NCI-H2029 treated with DMSO at 0.1 percent for 48 hours (cell line): ENCODE data around the gene METTL16.
"Not testable (repeated sequence)": the region's sequence is repeated elsewhere in the genome, so short reads cannot be mapped to it uniquely, and the experiment has no call there.

Experiments
- DNase-seq: peaks from one replicate; lab custom pipeline; 2025; lab: John Stamatoyannopoulos, UW

Gene METTL16

DNA sequence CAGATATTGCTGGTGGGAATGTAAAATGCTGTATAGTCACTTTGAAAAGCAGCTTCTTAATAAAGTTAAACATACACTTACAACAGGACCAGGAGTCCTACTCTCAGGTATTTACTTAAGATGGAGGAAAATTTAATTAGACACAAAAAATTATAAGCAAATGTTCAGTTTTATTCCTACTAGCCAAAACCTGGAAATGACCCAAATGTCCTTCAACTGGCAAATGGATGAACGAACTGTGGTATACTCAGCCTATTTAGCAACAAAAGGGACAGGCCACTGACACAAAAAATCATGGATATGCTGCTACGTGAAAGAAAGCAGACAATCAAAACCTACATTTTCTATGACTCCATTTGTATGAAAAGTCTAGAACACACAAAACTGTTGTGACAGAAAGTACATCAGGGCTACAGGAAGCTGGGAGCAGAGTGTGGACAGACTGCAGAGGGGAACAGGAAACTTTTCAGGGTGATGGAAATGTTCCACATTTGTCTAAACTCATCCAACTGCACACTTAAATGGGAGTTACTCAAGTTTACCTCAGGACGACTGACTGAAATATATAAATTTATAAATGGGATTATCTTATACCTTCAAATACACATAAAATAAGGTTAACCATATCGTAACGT, 61.6 kb downstream of the METTL16 start:
- no peak for DNase-seq

DNA sequence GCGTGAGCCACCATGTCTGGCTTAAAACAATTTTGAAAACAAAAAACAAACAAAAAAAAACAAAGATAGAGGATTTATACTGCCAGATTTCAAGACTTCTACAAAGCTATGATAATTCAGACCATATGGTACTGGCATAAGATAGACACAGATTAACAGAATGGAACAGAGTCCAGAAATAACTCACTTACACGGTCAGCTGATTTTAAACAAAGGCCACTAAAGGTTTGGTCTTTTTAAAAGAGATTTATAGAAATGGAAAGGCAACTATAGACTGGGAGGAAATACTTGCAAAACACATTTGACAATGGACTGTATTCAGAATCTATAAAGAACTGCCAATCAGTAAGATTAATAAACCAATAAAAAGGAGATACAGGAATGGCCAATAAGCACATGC, 62.2 kb downstream of the METTL16 start:
- DNase-seq, result no peak

DNA sequence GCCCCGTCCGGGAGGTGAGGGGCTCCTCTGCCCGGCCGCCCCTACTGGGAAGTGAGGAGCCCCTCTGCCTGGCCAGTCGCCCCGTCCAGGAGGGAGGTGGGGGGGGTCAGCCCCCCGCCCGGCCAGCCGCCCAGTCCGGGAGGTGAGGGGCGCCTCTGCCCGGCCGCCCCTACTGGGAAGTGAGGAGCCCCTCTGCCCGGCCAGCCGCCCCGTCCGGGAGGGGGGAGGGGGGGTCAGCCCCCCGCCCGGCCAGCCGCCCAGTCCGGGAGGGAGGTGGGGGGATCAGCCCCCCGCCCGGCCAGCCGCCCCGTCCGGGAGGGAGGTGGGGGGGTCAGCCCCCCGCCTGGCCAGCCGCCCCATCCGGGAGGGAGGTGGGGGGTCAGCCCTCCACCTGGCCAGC, 64.2 kb downstream of the METTL16 start:
- not testable (repeated sequence) for DNase-seq

DNA sequence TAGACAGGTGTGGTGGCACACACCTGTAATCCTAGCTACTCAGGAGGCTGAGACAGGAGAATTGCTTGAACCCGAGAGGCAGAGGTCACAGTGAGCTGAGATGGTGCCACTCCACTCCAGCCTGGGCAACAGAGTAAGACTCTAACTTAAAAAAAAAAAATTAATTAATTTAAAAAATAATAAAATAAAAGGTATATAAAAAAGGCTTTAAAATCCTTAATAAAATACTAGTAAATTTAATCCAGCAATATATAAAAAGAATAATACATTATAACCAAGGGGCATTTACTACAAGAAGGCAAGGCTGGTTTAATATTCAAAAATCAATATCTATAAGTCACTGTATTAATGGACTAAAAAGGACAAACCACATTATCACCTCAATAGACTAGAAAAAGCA, 66.0 kb downstream of the METTL16 start:
- no peak for DNase-seq

- DNase-seq, result no peak
Observed at GRCh38 chr17:2444382-2444781, 67.3 kb downstream of the METTL16 start.

- no peak for DNase-seq
Observed at GRCh38 chr17:2442166-2442565, 69.5 kb downstream of the METTL16 start.

DNA sequence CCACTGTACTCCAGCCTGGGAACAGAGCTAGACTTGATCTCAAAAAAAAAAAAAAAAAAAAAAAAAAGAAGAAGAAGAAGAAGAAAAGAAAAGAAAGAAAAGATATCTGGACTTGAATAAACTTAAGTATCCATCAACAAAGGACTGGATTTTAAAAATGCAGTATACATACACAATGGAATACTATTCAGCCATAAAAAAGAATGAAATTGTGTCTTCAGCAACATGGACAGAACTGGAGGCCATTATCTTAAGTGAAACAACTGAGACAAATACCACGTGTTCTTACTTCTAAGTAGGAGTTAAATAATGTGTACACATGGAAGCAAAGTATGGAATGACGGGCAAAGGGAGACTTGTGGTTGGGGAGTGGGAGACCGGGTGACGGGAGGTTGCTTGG, 70.8 kb downstream of the METTL16 start:
- no peak for DNase-seq

DNA sequence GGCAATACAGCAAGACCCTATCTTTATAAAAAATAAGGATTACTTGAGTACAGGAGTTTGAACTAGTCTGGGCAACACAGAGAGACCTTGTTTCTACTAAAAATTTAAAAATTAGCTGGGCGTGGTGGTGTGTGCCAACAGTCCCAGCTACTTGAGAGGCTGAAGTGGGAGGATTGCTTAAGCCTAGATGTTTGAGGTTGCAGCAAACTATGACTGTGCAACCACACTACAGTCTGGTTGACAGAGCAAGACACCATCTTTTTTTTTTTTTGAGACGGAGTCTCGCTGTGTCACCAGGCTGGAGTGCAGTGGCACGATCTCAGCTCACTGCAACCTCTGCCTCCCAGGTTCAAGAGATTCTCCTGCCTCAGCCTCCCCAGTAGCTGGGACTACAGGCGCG, 71.7 kb downstream of the METTL16 start:
- DNase-seq, result not testable (repeated sequence)

- DNase-seq, result no peak
Observed at GRCh38 chr17:2438823-2439222, 72.9 kb downstream of the METTL16 start.

DNA sequence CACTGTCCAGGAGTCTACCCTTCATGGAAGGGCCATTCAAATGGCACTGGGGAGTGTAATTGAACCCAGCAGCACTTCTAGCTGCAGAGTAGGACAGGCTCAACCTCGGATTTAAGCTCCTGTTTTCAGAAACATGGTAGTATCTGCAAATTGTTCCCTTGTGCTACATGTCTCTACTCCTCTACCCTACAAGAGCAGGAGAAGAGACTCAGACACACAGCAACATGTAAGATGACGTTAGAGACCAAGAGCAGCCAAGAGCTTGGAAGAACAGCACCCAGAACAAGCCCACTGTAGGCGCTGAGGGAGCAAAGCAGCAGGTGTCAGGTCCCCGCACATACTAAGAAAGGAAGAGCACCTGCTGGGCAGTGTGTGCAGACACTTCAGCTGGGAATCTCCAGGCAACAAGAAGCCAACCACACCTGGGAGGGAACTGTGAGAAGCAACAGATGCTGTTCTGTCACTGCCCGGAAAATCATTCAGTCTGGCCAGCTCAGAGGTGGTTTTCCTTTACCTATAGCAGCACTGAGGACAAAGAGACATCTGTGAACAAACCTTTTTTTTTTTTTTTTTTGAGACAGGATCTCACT, 75.3 kb downstream of the METTL16 start:
- peak; percentile 69 for DNase-seq

- DNase-seq, result peak; percentile 69
Observed at GRCh38 chr17:2435862-2436261, 75.8 kb downstream of the METTL16 start.

DNA sequence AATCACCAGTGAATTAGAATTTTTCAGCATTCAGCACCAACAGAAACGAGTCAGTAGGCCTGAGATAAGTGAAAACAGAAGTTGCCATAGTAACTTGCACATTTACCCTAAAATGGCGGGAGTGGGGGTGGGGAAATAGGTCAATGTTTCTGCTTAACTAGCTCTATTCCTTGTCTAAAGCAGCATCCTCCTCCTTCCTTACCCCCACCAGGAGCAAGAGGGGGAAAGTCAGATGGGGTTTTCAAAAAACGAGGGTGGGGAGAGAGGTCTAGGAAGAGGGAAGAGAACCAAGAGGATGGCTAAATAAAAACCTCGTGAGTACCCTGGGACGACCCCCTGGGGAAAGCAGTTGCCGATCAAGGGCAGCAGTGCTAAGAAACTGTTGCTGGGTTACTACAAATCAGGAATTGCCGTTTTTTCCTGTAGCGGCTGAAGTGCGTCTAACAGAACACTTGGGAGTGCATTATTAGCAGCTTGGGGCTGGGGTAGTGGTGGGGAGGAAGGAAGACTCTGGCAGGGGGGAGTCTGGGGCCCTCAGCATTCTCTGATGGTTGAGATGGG, 76.4 kb downstream of the METTL16 start:
- no peak for DNase-seq

DNA sequence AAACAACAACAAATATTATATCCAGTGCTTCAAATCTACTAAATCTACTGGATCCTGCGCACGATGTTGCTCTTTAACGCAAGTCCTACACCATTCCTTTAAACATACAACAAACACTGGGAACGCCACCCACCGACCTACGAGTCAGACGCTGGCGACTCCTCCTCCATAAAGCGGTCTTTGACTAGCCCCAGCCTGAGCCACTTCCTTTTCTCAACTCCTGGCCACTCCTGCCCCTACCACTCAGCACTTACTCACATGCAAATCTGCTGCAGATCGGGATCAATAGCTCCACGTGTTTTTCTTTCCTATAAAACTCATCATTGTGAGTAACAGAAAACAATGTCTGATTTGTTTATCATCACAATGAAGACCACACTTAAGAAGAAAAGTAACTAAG, 78.0 kb downstream of the METTL16 start:
- no peak for DNase-seq

DNA sequence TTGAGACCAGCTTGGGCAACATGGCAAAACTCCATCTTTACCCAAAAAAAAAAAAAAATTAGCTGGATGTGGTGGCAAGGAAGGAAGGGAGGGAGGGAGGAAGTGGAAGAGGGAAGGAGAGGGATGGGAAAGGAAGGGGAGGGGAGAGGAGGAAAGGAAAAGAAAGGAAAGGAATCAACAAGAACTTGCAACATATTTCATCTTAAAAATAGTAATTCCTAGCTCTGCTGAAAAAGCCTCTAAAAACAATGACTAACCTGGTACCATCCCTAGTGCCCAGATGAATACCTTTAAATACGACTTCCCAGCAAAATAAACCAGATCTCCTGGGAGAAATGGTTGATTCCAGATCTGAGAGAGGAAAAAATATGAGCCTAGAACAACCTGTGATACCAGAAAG, 83.8 kb downstream of the METTL16 start:
- DNase-seq, result no peak

GRCh38 chr17:2427215-2427614, 84.5 kb downstream of the METTL16 start:
- no peak for DNase-seq

GRCh38 chr17:2423271-2423670, 88.4 kb downstream of the METTL16 start:
- DNase-seq, result no peak

GRCh38 chr17:2421315-2422147, 90.2 kb downstream of the METTL16 start:
- DNase-seq, result no peak

DNA sequence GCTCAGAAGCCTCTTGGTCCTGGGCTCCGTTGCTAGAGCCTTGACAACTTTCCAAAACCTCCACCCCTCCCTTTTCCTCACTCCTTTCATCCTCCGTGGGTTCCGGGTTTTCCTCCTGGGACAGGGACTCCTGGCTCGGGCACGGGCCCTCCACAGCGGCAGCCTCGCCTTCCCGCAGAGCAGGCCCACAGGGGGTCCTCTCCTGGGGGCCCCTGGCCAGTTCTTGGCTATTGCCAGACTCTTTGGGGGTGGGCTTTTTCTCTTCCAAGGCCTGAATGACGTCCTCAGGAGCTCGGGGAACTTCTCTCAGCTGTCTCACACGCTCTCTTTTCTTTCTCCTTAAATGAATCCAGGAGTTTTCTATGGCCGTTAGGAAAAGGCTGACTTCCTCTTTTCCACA, 91.5 kb downstream of the METTL16 start:
- no peak for DNase-seq

GRCh38 chr17:2419486-2419885, 92.2 kb downstream of the METTL16 start:
- no peak for DNase-seq

DNA sequence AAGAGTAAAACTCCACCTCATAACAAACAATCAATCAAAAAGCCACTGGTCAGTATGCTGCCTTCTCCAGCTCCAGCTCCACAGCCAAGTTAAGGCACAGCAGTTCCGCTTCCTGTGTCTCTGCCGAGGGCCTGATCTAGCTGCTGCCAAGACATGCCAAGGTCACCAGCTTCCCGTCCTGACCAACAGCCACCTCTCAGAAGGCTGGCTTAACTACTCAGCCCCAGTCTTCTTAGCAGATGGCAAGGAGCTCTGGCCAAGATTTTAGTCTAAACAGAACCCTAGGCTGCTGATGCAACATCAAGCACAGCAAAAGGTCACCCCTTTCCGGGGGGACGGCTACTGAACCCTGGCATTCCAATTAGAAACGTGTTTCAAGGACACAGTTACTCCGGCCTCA, 93.1 kb downstream of the METTL16 start:
- no peak for DNase-seq

- peak; percentile 37 for DNase-seq
Observed at GRCh38 chr17:2416010-2416734, 95.5 kb downstream of the METTL16 start.

- DNase-seq, result no peak
Observed at GRCh38 chr17:2415081-2415480, 96.6 kb downstream of the METTL16 start.
